Myocyte (in vitro differentiated cells): ENCODE measurements around the gene BCL2A1. TPM values are rescaled to one million over a fixed set of nuclear protein-coding genes. Genes with fewer than 3 reads are reported as not detected.
A peak's percentile ranks its signal among the peaks of the same experiment; 100 is the strongest.
"Not testable (repeated sequence)": the region's sequence is repeated elsewhere in the genome, so short reads cannot be mapped to it uniquely, and the experiment has no call there.

ENCODE experiments used
- DNase-seq: peaks from one replicate; pipeline ENCODE4 v3.0.0-alpha.2; 2012; ENCODE audit warnings: low read depth
- total RNA-seq: library from RNA; depleted of rRNA; stranded (reverse); fragments of >200 nt; gene quantifications from 2 replicates; pipeline ENCODE4 v1.2.3, GENCODE V29; 2014

BCL2A1 gene
- total RNA-seq, 1 donor from 2014 or later = not detected

GRCh38 chr15:79989682-79990081 is 18.7 kb upstream of the BCL2A1 start:
- DNase-seq = no peak

- no peak for DNase-seq
Observed at GRCh38 chr15:79989183-79989582, 18.2 kb upstream of the BCL2A1 start.

GRCh38 chr15:79988448-79989117 is 17.6 kb upstream of the BCL2A1 start:
- DNase-seq = no peak

DNA sequence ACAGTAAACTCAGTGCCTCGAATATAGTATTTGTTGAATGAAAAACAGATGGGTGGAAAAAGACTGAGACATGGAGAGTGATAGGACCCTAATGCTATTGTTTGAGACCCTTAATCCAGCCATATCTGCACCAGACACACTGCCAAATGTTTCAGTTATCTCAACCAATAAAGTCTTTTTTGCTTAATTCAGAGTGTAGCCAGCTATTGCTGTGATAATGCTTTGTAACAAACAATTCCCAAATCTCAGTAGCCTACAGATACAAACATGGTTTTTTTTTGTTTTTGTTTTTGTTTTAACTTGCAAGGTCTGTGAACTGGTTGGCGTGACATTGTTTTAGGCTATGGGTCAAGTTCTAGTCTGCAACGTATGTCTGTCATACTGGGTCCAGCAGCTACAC is 17.0 kb upstream of the BCL2A1 start:
- DNase-seq = no peak

DNA sequence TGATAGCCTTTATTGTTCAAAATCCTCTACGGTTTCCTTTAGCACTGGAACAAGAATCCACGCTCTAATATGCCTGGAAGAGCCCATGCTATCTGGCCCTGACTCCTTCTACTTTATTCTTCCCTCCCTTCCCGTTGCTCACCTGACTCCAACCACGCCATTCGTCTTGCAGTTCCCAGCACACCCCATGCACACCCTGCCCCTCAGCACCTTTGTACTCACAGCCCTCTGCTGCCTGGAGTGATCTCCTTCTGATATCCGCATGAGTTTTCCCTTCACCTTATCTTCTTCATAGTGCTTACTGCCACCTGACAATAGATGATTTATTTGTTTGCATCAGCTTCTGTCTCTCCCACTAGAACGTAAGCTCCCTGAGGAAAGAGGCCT is 16.6 kb upstream of the BCL2A1 start:
- no peak for DNase-seq

GRCh38 chr15:79981831-79982455 is 10.9 kb upstream of the BCL2A1 start:
- peak; percentile 82 for DNase-seq

DNA sequence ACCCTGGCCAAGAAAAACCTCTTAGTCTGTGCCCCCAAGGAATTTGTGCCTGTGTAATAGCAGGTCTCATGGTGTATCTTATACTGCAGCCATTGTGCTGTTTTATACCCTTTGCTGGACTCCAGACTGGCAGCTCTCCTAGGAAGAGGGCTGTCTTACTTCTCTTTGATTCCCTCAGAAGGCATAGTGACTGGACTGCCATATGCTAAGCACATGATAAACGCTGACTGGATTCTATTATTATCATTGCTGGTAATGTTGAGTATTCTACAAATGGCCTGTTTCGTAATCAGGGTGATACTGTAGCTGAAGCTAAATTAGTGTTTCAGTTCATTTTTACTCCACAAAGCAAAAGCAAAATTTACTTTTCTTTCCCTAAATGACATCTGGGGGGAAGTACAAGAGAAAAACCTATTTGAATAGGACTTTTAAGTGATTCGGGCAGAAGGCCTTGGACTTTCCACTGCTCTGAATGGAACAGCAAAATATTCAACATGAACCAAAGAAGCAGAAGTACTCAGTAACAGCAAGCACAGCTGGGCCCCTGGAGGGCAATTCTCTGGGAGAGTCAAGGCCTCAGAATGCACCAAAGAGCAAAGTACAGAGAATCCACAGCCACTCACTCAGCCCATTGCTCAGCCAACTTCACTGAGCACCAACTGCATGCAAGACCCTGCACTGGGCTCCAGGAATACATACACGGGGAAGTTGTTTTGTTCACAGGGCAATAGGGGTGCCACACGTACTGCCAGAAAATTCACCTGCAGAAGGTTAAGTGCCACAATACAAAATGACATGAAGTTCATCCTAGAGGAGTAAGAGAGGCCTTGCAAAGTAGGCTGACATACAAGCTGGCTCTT is 7.9 kb upstream of the BCL2A1 start:
- peak; percentile 47 for DNase-seq

- DNase-seq = no peak
Observed at GRCh38 chr15:79978260-79978654, 7.3 kb upstream of the BCL2A1 start.

GRCh38 chr15:79977431-79978054 is 6.5 kb upstream of the BCL2A1 start:
- DNase-seq = no peak

DNA sequence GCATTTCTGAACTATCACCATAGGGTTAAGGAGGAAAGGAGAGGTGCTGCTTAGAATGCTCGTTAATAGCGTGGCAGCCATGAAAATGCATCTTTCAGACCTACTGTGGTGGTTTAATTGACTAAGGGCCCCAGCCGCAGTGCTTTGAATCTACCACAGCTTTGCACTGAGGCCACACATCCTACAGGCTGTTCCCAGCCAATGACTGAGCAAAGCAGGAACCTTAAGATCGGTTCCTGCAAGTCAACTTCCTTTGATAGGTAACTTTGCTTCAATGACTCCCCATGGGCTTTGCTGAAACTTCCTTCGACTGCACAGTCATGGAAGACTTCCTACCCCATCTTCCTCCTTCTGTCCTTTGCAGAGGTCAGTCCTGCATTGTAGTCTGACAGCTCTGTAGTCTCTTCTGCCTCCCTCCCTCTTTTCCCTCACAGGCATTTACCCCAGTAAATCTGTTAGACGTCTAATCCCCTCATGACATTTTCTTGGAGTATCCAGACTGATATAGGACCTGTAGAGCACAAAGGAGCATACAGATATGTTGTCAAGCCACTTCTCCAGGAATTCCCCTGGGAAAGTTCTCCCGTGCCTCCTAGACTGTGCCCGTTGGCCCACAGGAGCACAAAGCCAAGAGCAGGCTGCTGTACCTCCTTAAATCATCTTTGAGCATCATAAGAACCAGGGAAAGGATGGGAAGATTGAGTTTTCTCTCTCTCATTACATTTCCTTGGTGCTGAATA is 2.6 kb upstream of the BCL2A1 start:
- no peak for DNase-seq

GRCh38 chr15:79972863-79973262 is 1.9 kb upstream of the BCL2A1 start:
- DNase-seq = no peak

DNA sequence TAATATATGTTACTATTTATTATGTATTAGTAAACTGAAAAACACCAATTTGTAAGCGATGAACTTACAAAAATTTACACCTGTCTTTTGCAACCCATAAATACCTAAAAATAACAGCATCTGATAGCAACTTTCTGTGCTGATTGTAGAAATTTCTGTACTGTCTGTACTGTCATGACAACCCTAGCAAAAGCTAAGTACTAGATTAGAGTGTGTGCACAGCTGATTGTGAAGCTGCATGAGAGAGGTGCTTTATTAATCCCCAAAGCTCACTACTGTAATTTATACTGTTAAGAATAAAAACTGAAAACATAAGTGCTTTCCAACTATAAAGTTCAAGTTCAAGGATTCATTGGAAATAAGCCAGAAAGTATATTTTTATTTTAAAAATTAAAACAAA is 815 bp downstream of the BCL2A1 start:
- DNase-seq = no peak

DNA sequence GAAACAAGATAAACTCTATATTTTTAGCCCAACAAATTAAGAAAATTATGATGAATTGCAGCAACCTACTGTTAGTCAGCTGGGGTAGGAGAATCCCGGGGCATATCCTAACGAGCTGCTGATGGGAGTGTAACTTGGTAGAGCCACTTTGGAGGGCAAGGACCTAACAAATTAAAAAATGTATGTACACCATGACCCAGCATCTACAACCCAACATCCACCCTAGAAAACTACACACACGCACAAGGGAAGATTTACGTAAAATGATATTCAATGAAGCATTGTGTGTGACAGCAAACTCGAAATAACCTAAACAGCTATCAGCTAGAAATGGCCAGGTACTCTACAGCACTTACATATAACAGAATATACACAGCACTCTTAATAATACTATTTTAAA is 1.9 kb downstream of the BCL2A1 start:
- no peak for DNase-seq

DNA sequence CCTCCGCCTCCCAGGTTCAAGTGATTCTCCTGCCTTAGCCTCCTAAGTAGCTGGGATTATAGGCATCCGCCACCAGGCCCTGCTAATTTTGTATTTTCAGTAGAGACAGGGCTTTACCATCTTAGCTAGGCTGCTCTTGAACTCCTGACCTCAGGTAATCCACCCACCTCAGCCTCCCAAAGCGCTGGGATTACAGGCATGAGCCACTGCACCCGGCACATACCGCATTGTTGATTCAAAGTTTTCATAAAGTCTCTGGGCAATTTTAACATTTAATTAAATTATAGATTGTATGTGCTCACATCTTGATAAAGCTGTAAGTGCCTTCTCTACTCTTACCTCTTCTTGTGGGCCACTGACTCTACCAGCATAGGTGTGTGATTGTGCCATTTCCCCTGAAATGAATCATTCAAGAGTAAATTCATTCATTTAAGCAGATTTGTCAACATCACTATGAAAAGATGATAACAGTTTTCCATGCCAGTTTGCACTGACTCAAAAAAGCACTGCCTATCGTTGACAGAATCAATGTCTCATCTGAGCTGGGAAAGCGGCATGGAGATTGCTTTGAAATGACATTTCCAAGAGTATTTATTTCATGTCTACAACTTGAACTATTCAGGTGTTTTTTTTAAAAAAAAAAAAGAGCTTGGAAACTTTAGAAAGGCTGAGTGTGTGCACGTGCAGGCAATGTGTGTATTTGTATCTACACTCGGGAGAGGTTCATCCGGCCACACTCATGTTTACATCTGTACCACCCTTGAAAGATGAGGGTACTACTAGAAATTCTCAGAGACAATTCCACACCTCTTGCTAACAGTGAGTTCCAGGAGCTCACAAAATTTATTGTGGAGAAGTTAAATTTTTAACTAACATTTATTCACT is 3.5 kb downstream of the BCL2A1 start:
- no peak for DNase-seq

GRCh38 chr15:79966634-79967297 is 4.2 kb downstream of the BCL2A1 start:
- no peak for DNase-seq

DNA sequence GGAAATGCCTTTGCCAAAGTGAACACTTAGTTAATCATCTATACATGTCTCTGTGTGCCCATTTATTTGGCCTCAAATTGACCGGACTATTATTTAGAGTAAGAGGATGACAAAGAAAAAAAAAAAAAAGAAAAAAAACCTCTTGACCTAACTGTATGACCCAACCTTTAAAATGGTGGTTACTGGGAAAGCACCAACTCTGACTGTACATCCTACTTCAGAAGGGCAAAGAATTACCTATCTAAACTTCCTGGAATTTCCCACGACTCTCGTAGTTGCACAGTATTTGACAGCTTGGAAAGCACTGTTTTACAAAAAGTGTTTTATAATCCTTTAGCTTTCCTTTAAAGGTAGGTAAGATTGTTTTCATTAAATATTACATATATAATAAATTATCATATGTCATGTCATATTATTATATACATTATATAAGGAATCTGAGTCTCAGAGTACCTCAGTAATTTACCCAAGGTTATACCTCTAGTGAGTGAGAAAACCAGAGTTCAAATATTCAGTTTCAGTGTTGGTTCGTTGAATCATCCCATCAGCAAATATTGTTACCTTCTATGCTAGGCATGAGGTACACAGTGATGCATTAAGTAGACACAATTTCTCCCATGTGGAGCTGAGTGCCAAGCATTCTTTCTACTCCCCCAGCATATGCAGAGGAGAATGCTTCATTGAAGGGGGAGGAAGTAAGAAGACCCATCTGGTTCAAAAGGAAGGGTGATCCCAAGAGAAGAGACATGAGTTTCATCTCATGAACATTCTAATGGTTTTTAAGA is 5.0 kb downstream of the BCL2A1 start:
- no peak for DNase-seq

DNA sequence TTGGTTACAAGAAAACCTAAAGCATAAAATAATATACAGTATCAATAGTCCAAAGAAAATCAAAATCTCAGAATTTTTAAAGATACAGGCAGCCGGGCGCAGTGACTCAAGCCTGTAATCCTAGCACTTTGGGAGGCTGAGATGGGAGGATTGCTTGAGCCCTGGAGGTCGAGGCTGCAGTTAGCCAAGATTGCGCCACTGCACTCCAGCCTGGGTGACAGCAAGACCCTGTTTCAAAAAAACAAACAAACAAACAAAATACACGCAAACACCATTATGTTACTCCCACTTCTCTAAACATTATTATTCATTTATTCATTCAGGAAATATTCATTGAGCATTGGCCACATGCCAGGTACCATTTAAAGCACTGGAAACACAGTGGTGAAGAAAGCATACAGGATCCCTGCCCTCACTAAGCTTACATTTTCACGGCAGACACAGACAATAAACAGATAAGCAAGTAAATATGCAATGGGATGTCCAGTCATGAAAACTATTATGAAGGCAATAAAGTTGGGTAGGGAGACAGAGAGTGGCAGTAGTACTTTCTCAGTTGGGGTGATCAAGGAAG is 6.7 kb downstream of the BCL2A1 start:
- no peak for DNase-seq

DNA sequence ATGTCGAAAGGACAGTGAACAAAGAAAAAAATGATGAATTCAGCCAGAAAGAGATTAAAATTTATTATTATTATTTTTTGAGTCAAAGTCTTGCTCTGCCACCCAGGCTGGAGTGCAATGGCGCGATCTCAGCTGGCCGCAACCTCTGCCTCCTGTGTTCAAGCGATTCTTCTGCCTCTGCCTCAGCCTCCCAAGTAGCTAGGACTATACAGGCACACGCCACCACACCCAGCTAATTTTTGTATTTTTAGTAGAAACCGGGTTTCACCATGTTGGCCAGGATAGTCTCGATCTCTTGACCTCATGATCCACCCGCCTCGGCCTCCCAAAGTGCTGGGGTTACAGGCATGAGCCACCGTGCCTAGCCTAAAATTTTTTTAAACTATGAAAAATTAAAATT is 8.1 kb downstream of the BCL2A1 start:
- DNase-seq = not testable (repeated sequence)
